Lower leg skin (tissue), 4 donors: ENCODE measurements around the gene PIGO. TPM values are rescaled to one million over a fixed set of nuclear protein-coding genes. Genes with fewer than 3 reads are reported as not detected.

Source experiments
- DNase-seq, 2 donors: peaks; one replicate each; pipeline ENCODE4 v3.0.0-alpha.2; 2019; ENCODE audit warnings: low spot score in 2 of 2
- H3K4me3 ChIP-seq: fragments of 200-600 bp; sonication (generic); 2 replicates; pipeline ENCODE4 v1.5.1; 2017; ENCODE audit warnings: mild to moderate bottlenecking, low read depth; ENCODE audit not compliant: poor library complexity, severe bottlenecking
- CTCF ChIP-seq, 3 donors: fragments of 450-650 bp; IDR thresholded peaks; one replicate each; pipeline ENCODE4 v1.5.1; 2016; ENCODE audit warnings: antibody characterized with exemption in 3 of 3, mild to moderate bottlenecking in 3 of 3, moderate library complexity in 2 of 3
- POLR2A ChIP-seq, 2 donors: fragments of 450-650 bp; IDR thresholded peaks; one replicate each; pipeline ENCODE4 v1.6.1; 2016 to 2017; ENCODE audit warnings: antibody characterized with exemption in 2 of 2, mild to moderate bottlenecking in 1 of 2, moderate library complexity in 1 of 2
- WGBS, 2 donors: methylation state at CpG; one replicate each; pipeline ENCODE4 v1.1.5; 2018; 5-methylcytosine and 5-hydroxymethylcytosine counted together
- intact Hi-C: fragments of 100-400 bp; cut with DNase I; formaldehyde crosslinking; loops from one replicate; pipeline ENCODE4 v1.15.0; 2023; ENCODE audit warnings: low total_unique reads
- total RNA-seq, 4 donors: library from RNA; depleted of rRNA; stranded (reverse); fragments of >200 nt; gene quantifications; one replicate each; pipeline ENCODE4 v1.1.0, GENCODE V29; 2016

Gene PIGO
- total RNA-seq, 4 donors from 2014 or later, result 9.8 to 21.3 (median 19.0) TPM

- intact Hi-C loops, result no loop called here
- peak; percentile 93 to 97 for DNase-seq
- 0 to 2% methylated on average over 5 of the region's 5 CpGs for WGBS, 2 donors
- TF ChIP-seq POLR2A (IDR thresholded peaks at IDR 0.05) (no peak), CTCF (IDR thresholded peaks at IDR 0.05) (no peak)
- H3K4me3 ChIP-seq, result peak overlapping the region; percentile 10
Measured at GRCh38 chr9:35114113-35114839, 17.9 kb upstream of the PIGO start.

- intact Hi-C loops, result no loop called here
- DNase-seq, result peak; percentile 76 to 86
- TF ChIP-seq CTCF (IDR thresholded peaks at IDR 0.05), result no peak
- no peak for TF ChIP-seq POLR2A (IDR thresholded peaks at IDR 0.05)
- H3K4me3 ChIP-seq, result no peak overlapping the region
- WGBS, 2 donors, result 61 to 66% methylated on average over 3 of the region's 3 CpGs
Measured at GRCh38 chr9:35112257-35113020, 16.0 kb upstream of the PIGO start.

- H3K4me3 ChIP-seq, result peak overlapping the region; percentile 64
- intact Hi-C loops, result no loop called here
- no peak for TF ChIP-seq CTCF (IDR thresholded peaks at IDR 0.05)
- TF ChIP-seq POLR2A (IDR thresholded peaks at IDR 0.05), result no peak
- WGBS, 2 donors, result 2% methylated on average over 27 to 35 of the region's 57 CpGs
- DNase-seq, result peak; percentile 98 to 99
Measured at GRCh38 chr9:35111001-35111933, 14.9 kb upstream of the PIGO start.

- intact Hi-C loops, result no loop called here
- no peak overlapping the region for H3K4me3 ChIP-seq
Measured at GRCh38 chr9:35110327-35110761, 14.0 kb upstream of the PIGO start.

More at GRCh38 chr9:35110327-35110761, 14.0 kb upstream of the PIGO start:
- TF ChIP-seq CTCF (IDR thresholded peaks at IDR 0.05), result no peak
- no peak for TF ChIP-seq POLR2A (IDR thresholded peaks at IDR 0.05)
- WGBS, 2 donors, result 13 to 31% methylated on average over 2 to 3 of the region's 3 CpGs
- peak in 1 of 2 donors; percentile 85 for DNase-seq
